Measurements from ENCODE around the gene LRRC4C. TPM values are rescaled to one million over a fixed set of nuclear protein-coding genes. Genes with fewer than 3 reads are reported as not detected.

The LRRC4C gene
- total RNA-seq, 1 donor from 2014 or later = 14.0 TPM

- H3K4me1 Mint-ChIP-seq (ENCODE audit: unreplicated experiment) = no peaks in the 10 kb centered on the region
- H3K4me3 Mint-ChIP-seq = no peak overlapping the region
- no peak for DNase-seq (ENCODE audit: extremely low spot score, unreplicated experiment)
- no peaks in the 10 kb centered on the region for H3K9me3 Mint-ChIP-seq
- TF ChIP-seq CTCF (conservative IDR thresholded peaks at IDR 0.05) = no peak
- H3K36me3 Mint-ChIP-seq = no peaks in the 10 kb centered on the region
- H3K27ac Mint-ChIP-seq = no peak overlapping the region
- H3K27me3 Mint-ChIP-seq = peaks cover 15% of the 10 kb centered on the region
Measured at GRCh38 chr11:41247621-41248020, 211.8 kb downstream of the LRRC4C start.

GRCh38 chr11:41246399-41246745 lies 213.1 kb downstream of the LRRC4C start:
- no peaks in the 10 kb centered on the region for H3K4me1 Mint-ChIP-seq (ENCODE audit: unreplicated experiment)
- no peak for TF ChIP-seq CTCF (conservative IDR thresholded peaks at IDR 0.05)
- no peak overlapping the region for H3K27ac Mint-ChIP-seq
- DNase-seq (ENCODE audit: extremely low spot score, unreplicated experiment) = peak; percentile 60
- H3K36me3 Mint-ChIP-seq = no peaks in the 10 kb centered on the region
- no peak overlapping the region for H3K4me3 Mint-ChIP-seq
- H3K27me3 Mint-ChIP-seq = peaks cover 14% of the 10 kb centered on the region
- H3K9me3 Mint-ChIP-seq = no peaks in the 10 kb centered on the region

- Mint-ChIP-seq H3K27ac (no peak overlapping the region), H3K36me3 (no peaks in the 10 kb centered on the region), H3K4me3 (no peak overlapping the region), H3K9me3 (no peaks in the 10 kb centered on the region), H3K27me3 (peaks cover 11% of the 10 kb centered on the region), H3K4me1 (ENCODE audit: unreplicated experiment) (no peaks in the 10 kb centered on the region)
- DNase-seq (ENCODE audit: extremely low spot score, unreplicated experiment) = no peak
- TF ChIP-seq CTCF (conservative IDR thresholded peaks at IDR 0.05) = no peak
Measured at GRCh38 chr11:41245704-41246398, 213.6 kb downstream of the LRRC4C start.

GRCh38 chr11:41245184-41245583 lies 214.3 kb downstream of the LRRC4C start:
- Mint-ChIP-seq H3K27me3 (peaks cover 11% of the 10 kb centered on the region), H3K4me1 (ENCODE audit: unreplicated experiment) (no peaks in the 10 kb centered on the region), H3K27ac (no peak overlapping the region), H3K9me3 (no peaks in the 10 kb centered on the region), H3K4me3 (no peak overlapping the region), H3K36me3 (no peaks in the 10 kb centered on the region)
- TF ChIP-seq CTCF (conservative IDR thresholded peaks at IDR 0.05) = no peak
- peak; percentile 54 for DNase-seq (ENCODE audit: extremely low spot score, unreplicated experiment)

DNA sequence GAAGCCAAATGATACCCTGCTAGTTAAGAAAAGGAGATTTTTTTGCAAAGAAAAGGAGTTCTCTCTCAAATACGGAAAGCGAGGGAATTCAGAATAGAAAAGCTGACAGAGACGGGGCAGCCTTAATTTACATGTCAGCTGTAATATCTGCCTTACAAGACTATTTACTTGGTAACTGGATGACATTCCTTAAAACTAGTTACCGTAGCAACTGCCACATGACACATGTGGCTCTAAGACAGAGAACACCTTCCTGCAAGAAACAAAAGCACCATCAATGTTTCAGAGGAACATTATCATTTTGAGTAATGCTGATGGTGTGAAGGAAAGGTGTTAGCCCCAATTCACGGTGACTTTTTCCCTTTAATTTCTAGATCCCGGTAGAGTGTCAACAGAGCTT lies 222.1 kb downstream of the LRRC4C start:
- no peak overlapping the region for H3K4me3 Mint-ChIP-seq
- H3K4me1 Mint-ChIP-seq (ENCODE audit: unreplicated experiment) = peaks cover 6% of the 10 kb centered on the region

More for the DNA sequence above, 222.1 kb downstream of the LRRC4C start:
- Mint-ChIP-seq H3K9me3 (no peaks in the 10 kb centered on the region), H3K36me3 (no peaks in the 10 kb centered on the region), H3K27me3 (peaks cover 24% of the 10 kb centered on the region), H3K27ac (no peak overlapping the region)
- no peak for TF ChIP-seq CTCF (conservative IDR thresholded peaks at IDR 0.05)
- DNase-seq (ENCODE audit: extremely low spot score, unreplicated experiment) = no peak
